OCI-LY3 (cell line): ENCODE data around the gene CDK12.
A peak's percentile ranks its signal among the peaks of the same experiment; 100 is the strongest.
"Not testable (repeated sequence)": the region's sequence is repeated elsewhere in the genome, so short reads cannot be mapped to it uniquely, and the experiment has no call there.

Experiments
- H2AFZ ChIP-seq: fragments of 200-600, 300-600 bp; shearing (Covaris generic); 2 replicates; pipeline ENCODE4 v1.6.0; 2014; ENCODE audit warnings: antibody characterized with exemption, low read depth, low read length
- H3K27ac ChIP-seq: fragments of 200-600, 300-600 bp; sonication (generic); 2 replicates; pipeline ENCODE4 v1.5.1; 2014; ENCODE audit warnings: mild to moderate bottlenecking, low read length, moderate library complexity, mixed read lengths
- H3K27me3 ChIP-seq: fragments of 200-600, 300-600 bp; sonication (generic); 2 replicates; pipeline ENCODE4 v1.6.1; 2014; ENCODE audit warnings: low read depth, low read length, mixed read lengths
- H3K36me3 ChIP-seq: fragments of 200-600, 300-600 bp; sonication (generic); replicated peaks from 2 replicates; pipeline ENCODE3; 2014; ENCODE audit warnings: low read depth, low read length, mixed read lengths
- H3K4me1 ChIP-seq: fragments of 300-600, 200-600 bp; sonication (generic); 2 replicates; pipeline ENCODE4 v1.6.1; 2014; ENCODE audit warnings: low read length, mixed read lengths
- H3K4me2 ChIP-seq: fragments of 200-600, 300-600 bp; sonication (generic); 2 replicates; pipeline ENCODE4 v1.6.1; 2014; ENCODE audit warnings: low read length, mixed read lengths
- H3K4me3 ChIP-seq: fragments of 300-600, 200-600 bp; sonication (generic); 2 replicates; pipeline ENCODE4 v1.5.1; 2014; ENCODE audit warnings: antibody characterized with exemption, mild to moderate bottlenecking, low read length, moderate library complexity
- H3K79me2 ChIP-seq: fragments of 300-600, 200-600 bp; shearing (Covaris generic); 2 replicates; pipeline ENCODE4 v1.6.1; 2014; ENCODE audit warnings: mild to moderate bottlenecking, low read length, mixed read lengths
- H3K9ac ChIP-seq: fragments of 300-600, 200-600 bp; shearing (Covaris generic); 2 replicates; pipeline ENCODE4 v1.6.0; 2014; ENCODE audit warnings: mild to moderate bottlenecking, low read length, moderate library complexity
- H3K9me3 ChIP-seq: fragments of 200-600, 300-600 bp; shearing (Covaris generic); 2 replicates; pipeline ENCODE4 v1.6.1; 2014; ENCODE audit warnings: low read length, mixed read lengths; ENCODE audit not compliant: insufficient read depth
- H4K20me1 ChIP-seq: fragments of 200-600, 300-600 bp; sonication (generic); 2 replicates; pipeline ENCODE4 v1.6.1; 2016; ENCODE audit warnings: low read length, mixed read lengths; ENCODE audit not compliant: insufficient read depth
- CTCF ChIP-seq: fragments of 200-600, 300-600 bp; sonication (generic); IDR thresholded peaks from 2 replicates; pipeline ENCODE4 v1.5.1; 2014; ENCODE audit warnings: antibody characterized with exemption, low read length, low read depth
- EZH2phosphoT487 ChIP-seq: fragments of 200-600 bp; shearing (Covaris generic); IDR thresholded peaks from 2 replicates; pipeline ENCODE4 v1.6.1; 2018; ENCODE audit warnings: antibody characterized with exemption, mixed run types, low read depth

Gene CDK12

GRCh38 chr17:39455919-39456318 lies 5.4 kb upstream of the CDK12 start:
- H3K4me2 ChIP-seq: no peak overlapping the region

GRCh38 chr17:39461926-39462569 lies 762 bp downstream of the CDK12 start:
- Histone ChIP-seq H3K36me3 (peaks cover 24% of the 10 kb centered on the region), H3K27me3 (no peaks in the 10 kb centered on the region), H3K79me2 (peaks cover 58% of the 10 kb centered on the region), H3K9me3 (no peaks in the 10 kb centered on the region), H4K20me1 (peaks cover 37% of the 10 kb centered on the region), H3K4me2 (peak overlapping the region; percentile 97), H3K4me1 (peaks cover 18% of the 10 kb centered on the region), H3K27ac (peak overlapping the region; percentile 91), H3K9ac (peak overlapping the region; percentile 96), H3K4me3 (peak overlapping the region; percentile 95), H2AFZ (no peak overlapping the region)
- TF ChIP-seq EZH2phosphoT487: no peak

More at GRCh38 chr17:39455919-39456318, 5.4 kb upstream of the CDK12 start:
- Histone ChIP-seq H3K27me3 (no peaks in the 10 kb centered on the region), H3K4me3 (no peak overlapping the region), H4K20me1 (no peaks in the 10 kb centered on the region), H3K36me3 (no peaks in the 10 kb centered on the region), H3K79me2 (peaks cover 6% of the 10 kb centered on the region), H3K4me1 (peaks cover 21% of the 10 kb centered on the region), H2AFZ (no peak overlapping the region), H3K27ac (no peak overlapping the region), H3K9ac (no peak overlapping the region), H3K9me3 (no peaks in the 10 kb centered on the region)
- TF ChIP-seq CTCF (no peak), EZH2phosphoT487 (no peak)

- peak overlapping the region; percentile 97 for H3K4me2 ChIP-seq
- H3K4me3 ChIP-seq: peak overlapping the region; percentile 95
- H3K36me3 ChIP-seq: peaks cover 31% of the 10 kb centered on the region
- H4K20me1 ChIP-seq: peaks cover 44% of the 10 kb centered on the region
- peak overlapping the region; percentile 96 for H3K9ac ChIP-seq
- peaks cover 65% of the 10 kb centered on the region for H3K79me2 ChIP-seq
- H3K9me3 ChIP-seq: no peaks in the 10 kb centered on the region
- H3K27me3 ChIP-seq: no peaks in the 10 kb centered on the region
- H2AFZ ChIP-seq: no peak overlapping the region
- no peak for TF ChIP-seq CTCF
- TF ChIP-seq EZH2phosphoT487: no peak
- H3K27ac ChIP-seq: peak overlapping the region; percentile 91
- H3K4me1 ChIP-seq: peaks cover 18% of the 10 kb centered on the region
These were observed 1.5 kb downstream of the CDK12 start for GRCh38 chr17:39462631-39463375.

GRCh38 chr17:39464639-39465181 lies 3.4 kb downstream of the CDK12 start:
- not testable (repeated sequence) for H3K27ac ChIP-seq, H2AFZ ChIP-seq, H3K27me3 ChIP-seq, H3K9me3 ChIP-seq
- peaks cover 18% of the 10 kb centered on the region for H3K4me1 ChIP-seq
- peak overlapping the region; percentile 96; the same call in 1 of the 2 replicates for H3K9ac ChIP-seq
- H4K20me1 ChIP-seq: peaks cover 50% of the 10 kb centered on the region
- H3K36me3 ChIP-seq: peaks cover 34% of the 10 kb centered on the region
- peaks cover 85% of the 10 kb centered on the region for H3K79me2 ChIP-seq
- peak overlapping the region; percentile 97 for H3K4me2 ChIP-seq
- peak overlapping the region; percentile 95 for H3K4me3 ChIP-seq

- H3K9ac ChIP-seq, H3K9me3 ChIP-seq, H3K4me3 ChIP-seq, H3K27ac ChIP-seq, H3K27me3 ChIP-seq, H3K4me2 ChIP-seq, H2AFZ ChIP-seq: not testable (repeated sequence)
- H3K36me3 ChIP-seq: peaks cover 36% of the 10 kb centered on the region
- peaks cover 33% of the 10 kb centered on the region for H4K20me1 ChIP-seq
- H3K79me2 ChIP-seq: peaks cover 99% of the 10 kb centered on the region
- H3K4me1 ChIP-seq: peaks cover 14% of the 10 kb centered on the region
These were observed 7.3 kb downstream of the CDK12 start for GRCh38 chr17:39468610-39469009.
